ENCODE data around the gene NCOA7. TPM values are rescaled to one million over a fixed set of nuclear protein-coding genes. Genes with fewer than 3 reads are reported as not detected.

Gene NCOA7
- total and polyA plus RNA-seq, 10 of the 15 experiments (the other 5 are each of a cell fraction or from before 2014, with no cell fraction given) = 18.9 to 50.3 (median 34.2) TPM

GRCh38 chr6:125918230-125918629 lies 127.5 kb downstream of the NCOA7 start:
- Histone ChIP-seq H3K4me2 (ENCODE audit: control insufficient read depth, insufficient read depth) (peak overlapping the region; percentile 88), H3K27me3 (replicated peaks in 1 of 2; ENCODE audit: control insufficient read depth in 2 of 2, insufficient read depth in 2 of 2, low read length in 1 of 2) (no peaks in the 10 kb centered on the region), H4K20me1 (ENCODE audit: control insufficient read depth, insufficient read depth) (no peaks in the 10 kb centered on the region), H3K36me3 (ENCODE audit: control insufficient read depth in 2 of 2, insufficient read depth in 2 of 2, low read length in 1 of 2) (peaks cover 8 to 20% of the 10 kb centered on the region in 2 experiments), H3K9me3 (replicated peaks; ENCODE audit: control insufficient read depth, insufficient read depth, low read length) (no peaks in the 10 kb centered on the region), H3K4me3 (no peak overlapping the region), H3K79me2 (ENCODE audit: control insufficient read depth, insufficient read depth, low read length) (peaks cover 18% of the 10 kb centered on the region), H3K27ac (ENCODE audit: control insufficient read depth, insufficient read depth) (peak overlapping the region; percentile 96), H2AFZ (ENCODE audit: control insufficient read depth, low read depth, low read length) (peak overlapping the region; percentile 13; the same call in 1 of the 2 replicates), H3K4me1 (ENCODE audit: control insufficient read depth, insufficient read depth, low read length) (peaks cover 8% of the 10 kb centered on the region), H3K9ac (ENCODE audit: control insufficient read depth, insufficient read depth, low read length) (peak overlapping the region; percentile 63; the same call in 1 of the 2 replicates)
- TF ChIP-seq CHD4 (IDR thresholded peaks at IDR 0.05) = no peak
- no peak for TF ChIP-seq PML (IDR thresholded peaks at IDR 0.05; ENCODE audit: low read length)
- no peak for TF ChIP-seq BHLHE40 (IDR thresholded peaks at IDR 0.05; ENCODE audit: borderline replicate concordance in 1 of 2, low read depth in 2 of 2, low read length in 1 of 2)
- TF ChIP-seq RB1 (IDR thresholded peaks at IDR 0.05; ENCODE audit: borderline replicate concordance) = no peak
- no peak for TF ChIP-seq ZNF207 (IDR thresholded peaks at IDR 0.05; ENCODE audit: borderline replicate concordance)
- TF ChIP-seq CREM (IDR thresholded peaks at IDR 0.05; ENCODE audit: low read depth) = no peak
- no peak for TF ChIP-seq YBX1 (IDR thresholded peaks at IDR 0.05)
- no peak for TF ChIP-seq PAX8 (IDR thresholded peaks at IDR 0.05)
- no peak for ATAC-seq
- intact Hi-C loops (cut with micrococcal nuclease; ENCODE audit: unreplicated experiment) (no loop called here), in situ Hi-C loops (cut with MboI) (no loop called here)
- no TSS peak for BruUV-seq (replicated peaks)
- FAIRE-seq = no peak
- ChIA-PET CTCF (interaction anchor here (0.7 to 14.8 kb wide), 10 partner anchors 8 to 137 kb away, joined by 3 to 153 read pairs (median 13); partner anchors contain the start of gene HINT3), POLR2A (interaction anchor here (0.9 to 3.0 kb wide), 6 partner anchors 8 to 137 kb away, joined by 3 to 17 read pairs (median 8); partner anchors contain the start of gene NCOA7), SMC1A (ENCODE audit: uncharacterized antibody, unreplicated experiment) (interaction anchor here (0.9 to 5.7 kb wide), 12 partner anchors 11 to 138 kb away, joined by 3 to 41 read pairs (median 7); partner anchors contain the start of genes HINT3 and NCOA7), RAD21 (ENCODE audit: unreplicated experiment) (interaction anchor here (0.8 to 4.0 kb wide), 7 partner anchors 8 to 137 kb away, joined by 3 to 21 read pairs (median 10); partner anchors contain the start of genes HINT3 and TRMT11)
- WGBS (ENCODE audit: insufficient coverage, insufficient replicate concordance, low lambda C conversion rate, missing lambda C conversion rate) = 97% methylated on average over 4 of the region's 4 CpGs
- no peak for DNase-seq (ENCODE audit: low read depth, low spot score)

Data from GM12878 (cell line).